Hepatocyte (in vitro differentiated cells): ENCODE measurements around the gene NFKBIZ.

ENCODE experiments used
- EZH2phosphoT487 ChIP-seq: fragments of 200-600 bp; sonication (generic); IDR thresholded peaks from one replicate; pipeline ENCODE4 v1.6.1; 2018; ENCODE audit warnings: antibody characterized with exemption, mild to moderate bottlenecking, low read depth, moderate library complexity; ENCODE audit not compliant: unreplicated experiment, severe bottlenecking
- TF ChIP-seq, protein P1 (sequence below): fragments of 200-600 bp; sonication (generic); IDR thresholded peaks from 2 replicates; pipeline ENCODE4 v1.5.1; 2016; ENCODE audit warnings: antibody characterized with exemption, mild to moderate bottlenecking; ENCODE audit not compliant: poor library complexity

DNA sequence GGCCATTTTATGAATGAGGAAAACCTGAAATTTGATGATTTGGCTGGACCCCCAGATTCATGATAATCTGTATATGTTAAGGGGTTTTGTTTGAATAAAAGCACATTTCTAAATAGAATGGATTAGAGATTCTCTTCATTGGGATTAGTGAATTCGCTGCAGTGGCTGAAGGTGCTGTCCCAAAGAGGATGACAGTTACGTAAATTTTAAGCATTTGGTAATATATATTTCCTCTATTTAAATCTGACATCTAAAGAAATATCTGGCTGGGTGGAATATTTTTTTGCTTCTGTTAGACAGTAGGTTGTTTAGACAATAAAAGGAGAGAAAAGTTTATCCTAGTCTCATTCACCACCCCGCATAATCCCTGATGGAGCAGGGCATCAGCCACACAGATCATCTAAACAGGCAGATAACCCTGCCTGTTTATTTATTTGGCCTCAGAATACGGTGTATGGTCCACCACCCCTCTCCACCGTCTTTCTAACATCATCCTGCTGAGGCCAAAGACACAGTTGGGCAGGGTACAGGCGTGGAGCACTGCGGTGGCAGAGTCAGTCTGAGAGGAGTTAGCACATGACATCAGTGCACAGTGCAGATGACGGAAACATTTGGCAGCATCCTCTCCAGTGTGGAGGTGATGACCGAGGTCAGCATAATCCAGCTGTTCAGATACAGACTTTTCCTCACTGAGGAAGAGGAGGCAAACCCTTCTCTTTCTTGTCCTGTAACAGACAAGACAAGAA lies 20.4 kb upstream of the NFKBIZ start:
- TF ChIP-seq, protein P1, sequence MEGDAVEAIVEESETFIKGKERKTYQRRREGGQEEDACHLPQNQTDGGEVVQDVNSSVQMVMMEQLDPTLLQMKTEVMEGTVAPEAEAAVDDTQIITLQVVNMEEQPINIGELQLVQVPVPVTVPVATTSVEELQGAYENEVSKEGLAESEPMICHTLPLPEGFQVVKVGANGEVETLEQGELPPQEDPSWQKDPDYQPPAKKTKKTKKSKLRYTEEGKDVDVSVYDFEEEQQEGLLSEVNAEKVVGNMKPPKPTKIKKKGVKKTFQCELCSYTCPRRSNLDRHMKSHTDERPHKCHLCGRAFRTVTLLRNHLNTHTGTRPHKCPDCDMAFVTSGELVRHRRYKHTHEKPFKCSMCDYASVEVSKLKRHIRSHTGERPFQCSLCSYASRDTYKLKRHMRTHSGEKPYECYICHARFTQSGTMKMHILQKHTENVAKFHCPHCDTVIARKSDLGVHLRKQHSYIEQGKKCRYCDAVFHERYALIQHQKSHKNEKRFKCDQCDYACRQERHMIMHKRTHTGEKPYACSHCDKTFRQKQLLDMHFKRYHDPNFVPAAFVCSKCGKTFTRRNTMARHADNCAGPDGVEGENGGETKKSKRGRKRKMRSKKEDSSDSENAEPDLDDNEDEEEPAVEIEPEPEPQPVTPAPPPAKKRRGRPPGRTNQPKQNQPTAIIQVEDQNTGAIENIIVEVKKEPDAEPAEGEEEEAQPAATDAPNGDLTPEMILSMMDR, result no peak
- no peak for TF ChIP-seq EZH2phosphoT487
